Measurements from ENCODE around the gene ACACB.

Gene ACACB

DNA sequence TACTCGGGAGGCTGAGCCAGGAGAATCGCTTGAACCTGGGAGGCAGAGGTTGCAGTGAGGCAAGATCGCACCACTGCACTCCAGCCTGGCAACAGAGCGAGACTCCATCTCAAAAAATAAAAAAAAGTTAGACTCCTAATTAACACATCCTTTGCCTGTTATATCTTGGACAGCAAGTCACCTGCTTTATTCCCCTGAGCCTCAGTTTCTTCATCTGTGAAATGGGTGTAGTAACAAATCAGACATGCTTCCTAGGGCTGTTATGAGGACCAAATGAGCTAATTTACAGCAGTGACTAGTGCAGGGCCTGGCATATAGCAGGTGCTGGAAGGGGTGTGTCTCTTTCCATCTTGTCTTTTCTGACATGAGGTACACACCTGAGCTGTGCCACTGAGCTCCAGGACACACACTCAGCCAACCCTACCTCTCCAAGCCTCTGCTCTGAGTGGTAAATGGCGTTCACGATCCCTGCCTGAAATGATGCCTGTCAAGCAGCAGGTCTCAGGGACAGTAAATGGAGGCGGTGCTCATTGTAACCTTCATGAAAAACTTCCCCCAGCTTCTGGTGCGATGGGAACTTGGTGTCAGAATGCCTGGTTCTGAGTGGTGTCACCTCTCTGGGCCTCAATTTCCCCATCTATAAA, 161.0 kb downstream of the ACACB start:
- TF ChIP-seq TAF1 (IDR thresholded peaks at IDR 0.05; ENCODE audit: borderline replicate concordance, insufficient read depth, low read length) (no peak), POLR2AphosphoS5 (IDR thresholded peaks at IDR 0.05; ENCODE audit: low read depth, low read length) (no peak)
- TF ChIP-seq, protein P1, sequence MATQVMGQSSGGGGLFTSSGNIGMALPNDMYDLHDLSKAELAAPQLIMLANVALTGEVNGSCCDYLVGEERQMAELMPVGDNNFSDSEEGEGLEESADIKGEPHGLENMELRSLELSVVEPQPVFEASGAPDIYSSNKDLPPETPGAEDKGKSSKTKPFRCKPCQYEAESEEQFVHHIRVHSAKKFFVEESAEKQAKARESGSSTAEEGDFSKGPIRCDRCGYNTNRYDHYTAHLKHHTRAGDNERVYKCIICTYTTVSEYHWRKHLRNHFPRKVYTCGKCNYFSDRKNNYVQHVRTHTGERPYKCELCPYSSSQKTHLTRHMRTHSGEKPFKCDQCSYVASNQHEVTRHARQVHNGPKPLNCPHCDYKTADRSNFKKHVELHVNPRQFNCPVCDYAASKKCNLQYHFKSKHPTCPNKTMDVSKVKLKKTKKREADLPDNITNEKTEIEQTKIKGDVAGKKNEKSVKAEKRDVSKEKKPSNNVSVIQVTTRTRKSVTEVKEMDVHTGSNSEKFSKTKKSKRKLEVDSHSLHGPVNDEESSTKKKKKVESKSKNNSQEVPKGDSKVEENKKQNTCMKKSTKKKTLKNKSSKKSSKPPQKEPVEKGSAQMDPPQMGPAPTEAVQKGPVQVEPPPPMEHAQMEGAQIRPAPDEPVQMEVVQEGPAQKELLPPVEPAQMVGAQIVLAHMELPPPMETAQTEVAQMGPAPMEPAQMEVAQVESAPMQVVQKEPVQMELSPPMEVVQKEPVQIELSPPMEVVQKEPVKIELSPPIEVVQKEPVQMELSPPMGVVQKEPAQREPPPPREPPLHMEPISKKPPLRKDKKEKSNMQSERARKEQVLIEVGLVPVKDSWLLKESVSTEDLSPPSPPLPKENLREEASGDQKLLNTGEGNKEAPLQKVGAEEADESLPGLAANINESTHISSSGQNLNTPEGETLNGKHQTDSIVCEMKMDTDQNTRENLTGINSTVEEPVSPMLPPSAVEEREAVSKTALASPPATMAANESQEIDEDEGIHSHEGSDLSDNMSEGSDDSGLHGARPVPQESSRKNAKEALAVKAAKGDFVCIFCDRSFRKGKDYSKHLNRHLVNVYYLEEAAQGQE (IDR thresholded peaks at IDR 0.05; ENCODE audit: insufficient read depth in 1 of 2, low read depth in 2 of 2, low read length in 2 of 2) = no peak

DNA sequence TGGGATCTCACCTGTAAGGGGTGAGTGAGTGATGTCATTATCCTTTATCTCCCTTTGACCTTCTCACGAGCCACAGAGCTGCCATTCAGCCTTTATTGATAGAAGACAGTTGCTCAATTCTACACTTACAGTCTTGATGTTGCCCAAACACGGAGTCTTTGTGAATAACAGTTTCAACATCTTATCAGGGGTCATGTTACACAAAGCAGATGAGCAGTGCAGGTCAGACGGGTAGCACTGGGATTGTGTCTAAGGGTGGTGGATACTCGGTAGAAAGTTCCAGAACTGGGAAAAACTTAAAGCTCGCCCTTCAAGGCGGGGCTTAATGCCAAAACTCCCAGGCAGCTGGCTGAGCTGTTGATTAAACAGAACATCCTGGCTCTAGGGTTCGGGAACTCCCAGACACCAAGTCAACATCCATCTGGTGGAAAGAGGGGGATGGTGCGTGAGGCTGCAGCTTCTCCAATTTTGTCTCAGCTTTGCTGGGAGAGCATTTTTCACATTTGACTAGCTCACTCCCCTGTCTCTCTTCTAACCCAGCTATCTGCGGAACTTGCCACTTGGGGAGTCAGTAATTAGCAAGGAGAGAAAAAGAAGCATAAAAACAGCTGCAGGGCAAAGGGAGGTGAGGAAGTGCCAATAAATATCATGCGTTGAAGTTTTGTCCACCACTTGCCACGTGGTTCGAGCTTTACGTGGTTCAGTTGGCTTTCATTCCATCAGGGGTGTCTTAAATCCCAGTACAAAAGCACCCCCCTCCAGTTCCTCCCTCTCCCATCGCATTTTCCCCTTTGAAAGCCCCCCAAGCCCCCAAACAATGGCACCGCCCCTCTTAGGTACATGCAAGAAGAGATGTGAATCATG, 161.7 kb downstream of the ACACB start:
- TF ChIP-seq, protein P1 (IDR thresholded peaks at IDR 0.05; ENCODE audit: insufficient read depth in 1 of 2, low read depth in 2 of 2, low read length in 2 of 2) = no peak
- TF ChIP-seq SIN3A (IDR thresholded peaks at IDR 0.05; ENCODE audit: borderline replicate concordance, insufficient read depth, low read length) (no peak), FOXP2 (optimal IDR thresholded peaks at IDR 0.05; ENCODE audit: borderline replicate concordance, extremely low read depth, extremely low read length, insufficient read depth) (no peak), TAF1 (IDR thresholded peaks at IDR 0.05; ENCODE audit: borderline replicate concordance, insufficient read depth, low read length) (no peak), POLR2AphosphoS5 (IDR thresholded peaks at IDR 0.05; ENCODE audit: low read depth, low read length) (no peak)

DNA sequence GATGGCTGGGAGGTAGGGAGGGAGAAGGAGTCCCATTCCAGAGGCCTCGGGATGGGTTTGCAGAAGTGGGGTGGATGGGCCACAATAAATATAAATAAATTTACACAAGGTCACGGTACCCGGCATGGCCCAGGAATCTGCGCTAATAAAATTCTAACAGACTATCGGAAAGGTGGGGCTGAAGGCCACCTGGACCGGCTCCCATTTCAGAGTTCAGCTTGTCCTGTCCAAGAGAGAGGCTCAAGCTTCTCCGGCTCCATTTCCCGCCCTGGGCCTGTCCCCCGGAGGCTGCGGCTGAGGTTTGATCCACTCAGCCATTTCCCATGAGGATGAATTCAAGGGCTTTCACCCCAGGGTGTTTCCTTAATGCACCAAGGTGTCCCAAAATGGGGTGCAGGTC, 162.5 kb downstream of the ACACB start:
- TF ChIP-seq, protein P1 (IDR thresholded peaks at IDR 0.05; ENCODE audit: insufficient read depth in 1 of 2, low read depth in 2 of 2, low read length in 2 of 2) = no peak
- TF ChIP-seq TAF1 (IDR thresholded peaks at IDR 0.05; ENCODE audit: borderline replicate concordance, insufficient read depth, low read length) = no peak
- TF ChIP-seq POLR2AphosphoS5 (IDR thresholded peaks at IDR 0.05; ENCODE audit: low read depth, low read length) = no peak

DNA sequence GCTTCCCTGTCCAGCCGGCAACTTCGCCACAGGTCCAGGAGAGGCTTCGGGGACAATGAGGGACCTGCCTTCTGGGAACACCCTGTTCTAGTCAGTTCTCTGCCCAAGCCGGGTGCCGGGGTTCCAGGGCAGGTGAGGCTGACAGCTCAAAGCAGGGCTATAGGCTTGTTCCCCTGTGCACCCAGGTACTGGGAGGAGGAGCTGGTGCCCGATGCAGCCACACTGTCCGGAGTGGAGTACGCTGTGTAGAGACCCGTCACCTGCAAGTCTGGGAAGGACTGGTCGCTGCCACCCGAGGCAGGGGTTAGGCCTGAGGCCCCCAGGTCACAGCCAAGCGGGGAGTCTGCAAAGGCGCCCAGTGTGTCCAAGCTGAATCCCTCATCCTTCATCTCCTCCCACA, 163.1 kb downstream of the ACACB start:
- no peak for TF ChIP-seq TAF1 (IDR thresholded peaks at IDR 0.05; ENCODE audit: borderline replicate concordance, insufficient read depth, low read length)
- TF ChIP-seq POLR2AphosphoS5 (IDR thresholded peaks at IDR 0.05; ENCODE audit: low read depth, low read length) = no peak
- no peak for TF ChIP-seq FOXP2 (optimal IDR thresholded peaks at IDR 0.05; ENCODE audit: borderline replicate concordance, extremely low read depth, extremely low read length, insufficient read depth)
- TF ChIP-seq, protein P1 (IDR thresholded peaks at IDR 0.05; ENCODE audit: insufficient read depth in 1 of 2, low read depth in 2 of 2, low read length in 2 of 2) = no peak
